CD4-positive, alpha-beta T cell treated with Interleukin-6 for 4 hours (primary cell): Measurements from ENCODE around the gene USP46.

Experiments
- DNase-seq: peaks from one replicate; pipeline ENCODE4 v3.0.0-alpha.2; 2020; ENCODE audit warnings: mixed read lengths

The USP46 gene

DNA sequence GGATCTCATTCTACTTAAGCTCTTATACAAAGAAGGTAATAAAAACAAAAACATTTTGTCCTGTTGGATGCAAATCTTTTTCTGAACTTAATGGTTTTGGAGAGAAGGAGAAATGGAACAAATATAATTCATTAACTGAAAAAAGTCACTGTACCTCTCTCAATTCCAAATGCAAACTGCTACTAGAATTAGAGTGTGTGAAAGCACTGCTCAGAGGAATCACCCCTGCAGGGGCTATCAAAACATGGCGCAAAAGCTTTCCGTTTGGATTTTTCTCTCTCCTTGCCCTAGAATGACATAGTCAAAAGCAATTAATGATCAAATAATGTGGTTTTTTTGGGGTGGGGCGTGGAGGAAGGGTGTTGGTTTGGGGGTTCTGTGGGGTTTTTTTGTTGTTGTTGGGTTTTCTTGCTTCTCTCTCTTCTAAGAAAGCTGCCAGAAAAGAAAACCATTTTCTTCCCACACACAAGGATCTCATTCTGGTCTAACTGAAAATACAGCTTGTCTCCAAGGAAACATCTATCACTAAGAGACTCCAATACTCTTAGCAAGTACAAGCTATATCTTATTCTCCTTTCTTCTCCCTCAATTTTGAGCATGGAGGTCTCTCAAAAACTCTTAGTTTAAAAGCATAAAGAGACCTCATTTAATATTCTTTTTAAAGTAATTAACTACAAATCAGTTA, 41.6 kb downstream of the USP46 start:
- no peak for DNase-seq

DNA sequence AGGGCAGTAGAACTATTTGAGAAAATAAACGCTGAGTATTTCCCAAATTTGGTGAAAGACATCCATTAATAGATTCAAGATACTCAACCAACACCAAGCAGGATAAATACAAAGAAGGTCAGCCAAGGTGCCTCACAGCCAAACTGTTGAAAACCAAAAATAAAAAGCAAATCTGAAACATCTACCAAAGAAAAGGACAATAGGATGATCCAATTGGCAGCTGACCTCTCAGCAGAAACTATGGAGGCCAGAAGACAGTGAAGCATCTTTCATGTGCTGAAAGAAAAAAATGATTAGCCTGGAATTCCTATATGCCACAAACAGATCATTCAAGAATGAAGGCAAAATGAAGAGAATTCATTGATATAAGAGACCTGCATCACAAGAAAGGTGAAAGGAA, 44.9 kb downstream of the USP46 start:
- no peak for DNase-seq

DNA sequence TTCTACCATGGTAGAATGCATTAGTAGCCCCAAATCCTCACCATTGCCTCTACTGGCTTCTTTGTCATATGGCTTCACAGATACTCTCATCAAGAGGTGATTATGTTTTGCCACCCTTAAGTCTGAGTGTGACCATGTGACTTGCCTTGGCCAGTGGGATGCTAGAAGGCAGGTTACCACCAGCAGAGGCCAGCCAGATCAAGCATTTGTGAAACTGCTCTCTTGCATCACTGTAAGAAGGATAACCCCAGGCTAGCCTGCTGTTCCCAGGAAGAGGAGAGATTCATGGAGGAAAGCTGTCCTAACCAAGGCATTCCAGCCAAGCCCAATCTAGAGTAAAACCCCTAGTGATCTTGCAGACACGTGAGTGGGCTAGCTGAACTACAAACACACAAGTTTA, 46.8 kb downstream of the USP46 start:
- no peak for DNase-seq

DNA sequence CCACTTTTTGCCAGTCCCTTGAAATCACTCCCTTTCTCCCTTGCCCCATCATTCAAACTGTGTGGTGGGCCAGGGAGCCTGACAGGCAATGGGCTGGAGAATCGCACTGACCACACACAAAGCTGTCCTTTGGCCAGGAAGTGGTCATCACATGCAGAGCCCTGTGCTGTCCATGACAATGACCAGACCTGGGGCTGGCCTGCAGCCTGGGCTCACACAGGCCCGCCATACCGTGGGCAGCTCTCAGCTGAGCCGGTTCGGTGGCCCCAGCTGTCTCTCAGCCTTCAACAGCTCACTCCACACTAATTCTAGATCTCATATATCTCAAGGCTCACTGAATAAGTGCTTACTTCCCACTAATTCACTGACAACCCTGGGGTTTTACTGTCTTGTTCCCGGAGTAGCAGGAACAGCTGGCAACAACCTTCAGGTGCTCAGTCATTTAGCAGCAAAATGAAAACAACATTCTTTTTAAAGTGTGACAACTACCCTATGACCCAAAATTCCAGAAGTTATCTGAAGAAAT, 48.0 kb downstream of the USP46 start:
- no peak for DNase-seq

DNA sequence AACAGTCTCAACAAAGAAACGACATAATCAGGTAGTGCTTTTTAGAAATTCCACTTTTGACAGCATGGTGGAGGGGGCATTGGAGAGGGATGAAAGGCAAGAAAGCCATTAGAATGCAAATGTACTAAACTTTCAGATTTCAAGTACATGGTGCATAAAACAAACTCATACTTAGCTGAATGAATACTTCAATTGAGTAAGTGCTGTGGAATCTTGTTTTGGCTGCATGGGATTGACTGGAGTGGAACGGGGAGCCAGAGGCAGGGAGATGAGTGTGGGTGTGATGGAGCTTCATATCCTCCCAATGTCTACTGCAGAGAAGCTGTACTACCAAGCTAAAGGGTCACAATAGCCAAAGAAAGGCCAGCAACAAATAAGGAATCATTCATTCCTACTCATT, 52.4 kb downstream of the USP46 start:
- no peak for DNase-seq

DNA sequence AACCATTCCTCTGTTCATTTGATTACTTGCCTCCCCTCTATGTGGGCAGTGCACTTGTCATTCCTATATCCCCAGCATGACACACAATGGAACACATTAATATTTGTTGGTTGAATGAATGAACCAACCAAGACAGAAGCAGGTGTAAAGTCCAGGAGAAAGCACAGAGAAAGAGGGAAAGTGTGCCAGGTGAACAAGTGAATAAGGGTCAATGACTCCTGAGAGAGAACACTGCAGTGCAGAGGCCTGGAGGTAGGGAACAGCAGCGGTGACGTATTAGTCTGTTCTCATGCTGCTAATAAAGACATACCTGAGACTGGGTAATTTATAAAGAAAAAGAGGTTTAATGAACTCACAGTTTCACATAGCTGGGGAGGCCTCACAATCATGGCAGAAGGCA, 53.1 kb downstream of the USP46 start:
- no peak for DNase-seq

DNA sequence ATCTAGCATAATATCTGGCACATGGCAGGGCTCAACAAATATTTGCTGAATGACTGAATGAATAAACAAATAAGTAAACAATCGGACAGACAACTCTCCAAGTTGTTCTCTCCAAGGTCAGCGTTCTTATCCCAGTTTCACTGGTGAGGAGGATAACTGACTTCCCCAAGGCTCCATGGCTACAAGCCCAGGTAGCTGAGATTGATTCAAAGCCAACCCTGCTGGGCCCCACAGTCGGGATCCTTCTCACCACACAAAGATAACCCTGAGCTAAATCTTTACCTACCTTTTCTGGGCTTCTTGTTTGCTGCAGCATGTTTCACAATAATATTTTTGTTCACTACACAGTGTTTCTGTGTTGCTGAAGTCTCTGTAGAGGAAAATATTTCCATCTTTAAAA, 54.9 kb downstream of the USP46 start:
- no peak for DNase-seq

DNA sequence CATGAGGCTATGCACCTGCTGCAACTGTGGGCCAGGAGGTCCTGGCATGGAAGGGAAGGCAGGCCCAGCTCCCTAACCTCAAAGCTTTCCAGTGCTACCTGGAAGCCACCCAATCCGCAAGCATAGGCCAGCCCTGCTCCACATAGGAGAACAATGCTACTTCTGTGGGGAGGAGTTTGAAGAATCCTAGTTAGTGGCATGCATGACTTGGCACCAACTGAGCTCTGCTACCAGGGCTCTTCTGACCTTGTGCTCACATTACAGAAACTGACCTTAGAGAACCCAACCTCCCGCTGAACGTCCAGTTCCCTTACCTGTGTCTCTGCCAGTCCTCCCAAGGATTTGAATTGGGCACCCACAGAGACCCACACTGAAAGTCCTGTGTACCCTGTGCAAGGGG, 58.8 kb downstream of the USP46 start:
- no peak for DNase-seq

DNA sequence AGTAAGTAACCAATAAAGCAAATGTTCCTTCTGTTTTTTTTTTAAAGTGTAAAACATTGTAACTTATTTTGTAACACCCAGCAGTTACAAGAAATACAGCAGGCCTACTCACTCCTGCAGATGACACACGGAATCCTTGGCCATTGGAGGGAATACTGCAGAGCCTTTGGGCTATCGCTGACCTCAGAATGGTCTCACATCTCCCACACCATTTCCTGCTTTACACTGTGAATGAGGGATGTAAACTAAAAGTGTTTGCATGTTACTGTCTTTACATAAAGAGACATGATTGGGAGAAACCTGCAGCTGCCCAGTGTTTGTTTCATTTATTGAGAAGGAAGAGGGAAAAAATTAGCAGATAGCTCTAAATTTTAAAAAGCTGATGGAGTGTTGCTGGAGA, 64.1 kb downstream of the USP46 start:
- no peak for DNase-seq

DNA sequence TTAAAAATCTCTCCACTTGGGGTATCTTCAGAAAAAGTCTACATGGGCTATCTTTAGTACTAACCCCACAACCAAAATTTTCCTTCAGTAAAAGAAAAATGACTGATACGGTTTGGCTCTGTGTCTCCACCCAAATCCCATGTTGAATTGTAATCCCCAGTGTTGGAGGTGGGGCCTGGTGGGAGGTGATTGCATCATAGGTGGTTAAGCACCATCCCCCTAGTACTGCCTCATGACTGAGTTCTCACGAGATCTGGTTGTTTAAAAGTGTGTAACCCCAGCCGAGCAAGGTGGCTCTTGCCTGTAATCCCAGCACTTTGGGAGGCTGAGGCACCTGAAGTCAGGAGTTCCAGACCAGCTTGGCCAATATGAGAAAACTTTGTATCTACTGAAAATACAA, 66.8 kb downstream of the USP46 start:
- no peak for DNase-seq

DNA sequence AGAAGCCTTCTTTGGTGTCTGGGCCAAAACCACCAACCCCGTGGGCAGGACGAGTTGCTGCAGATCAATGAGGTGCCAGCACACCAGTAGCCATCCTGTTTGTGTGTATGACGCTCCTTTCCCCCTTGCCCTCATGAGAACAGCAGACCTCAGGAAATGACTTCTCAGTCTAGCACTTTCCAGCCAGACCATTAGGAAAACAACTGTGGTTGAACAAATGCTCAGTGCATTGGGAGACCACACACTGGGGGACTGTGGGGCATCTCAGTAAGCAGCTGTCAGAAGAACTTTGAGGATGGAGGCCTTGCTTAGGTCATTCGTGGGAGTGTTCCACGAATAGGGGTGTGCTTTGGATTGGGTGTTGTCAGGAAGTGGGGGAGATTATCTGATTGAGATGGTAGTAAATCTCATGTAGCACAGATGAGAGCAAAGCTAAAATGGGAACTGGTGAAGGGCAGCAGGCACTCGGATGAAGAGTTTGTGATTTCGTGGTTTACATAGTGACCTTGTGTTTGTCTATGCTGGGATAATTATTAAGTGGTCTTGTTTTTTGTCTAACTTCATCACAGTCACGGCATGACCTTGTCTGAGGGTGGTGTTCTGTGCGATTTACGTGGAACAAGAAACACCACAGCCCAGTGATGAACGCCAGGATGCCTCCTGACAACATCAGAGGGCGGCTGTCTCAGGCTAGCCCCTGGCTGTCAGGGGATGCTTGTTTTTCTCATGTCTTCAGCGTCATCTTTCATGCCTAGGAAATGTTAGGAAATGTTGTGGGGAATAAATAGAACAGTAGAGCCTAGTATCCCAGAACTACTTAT, 70.1 kb downstream of the USP46 start:
- DNase-seq: peak; percentile 48

DNA sequence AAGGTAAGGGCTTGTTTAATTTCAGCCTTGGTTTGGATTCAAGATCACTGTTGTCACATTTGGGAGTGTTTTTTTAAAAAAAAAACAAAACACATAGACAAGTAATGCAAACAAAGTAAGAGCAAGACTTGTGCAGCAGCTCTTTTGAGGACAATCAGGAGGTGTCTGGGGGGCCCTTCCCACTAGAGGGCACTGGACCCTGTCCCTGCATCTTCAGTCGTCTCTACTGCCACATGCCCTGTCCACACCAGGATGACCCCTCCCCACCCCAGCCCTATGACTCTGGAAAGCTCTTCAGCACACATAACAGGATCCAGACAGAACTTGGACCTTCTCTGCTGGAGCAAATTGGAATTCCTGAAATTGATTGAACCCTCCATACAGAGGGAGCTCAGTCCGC, 71.0 kb downstream of the USP46 start:
- DNase-seq: peak; percentile 14

DNA sequence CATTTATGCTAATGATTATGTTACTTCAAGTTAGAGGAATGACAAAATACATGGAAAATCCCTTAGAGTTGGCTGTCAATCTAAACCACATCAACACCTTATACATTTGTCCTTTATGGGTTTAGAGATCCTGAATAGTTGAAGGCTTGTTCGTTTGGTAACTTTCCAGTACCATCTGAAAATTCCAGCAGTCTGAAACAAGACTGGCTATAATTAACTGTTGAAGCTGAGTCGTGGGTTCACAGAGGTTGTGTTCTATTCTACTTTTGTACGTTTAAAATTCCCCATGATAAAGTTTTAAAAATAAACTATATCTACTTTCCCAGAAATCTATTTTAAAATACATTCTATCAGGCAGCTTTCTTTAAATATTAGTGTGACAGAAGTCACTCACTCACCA, 73.0 kb downstream of the USP46 start:
- no peak for DNase-seq

DNA sequence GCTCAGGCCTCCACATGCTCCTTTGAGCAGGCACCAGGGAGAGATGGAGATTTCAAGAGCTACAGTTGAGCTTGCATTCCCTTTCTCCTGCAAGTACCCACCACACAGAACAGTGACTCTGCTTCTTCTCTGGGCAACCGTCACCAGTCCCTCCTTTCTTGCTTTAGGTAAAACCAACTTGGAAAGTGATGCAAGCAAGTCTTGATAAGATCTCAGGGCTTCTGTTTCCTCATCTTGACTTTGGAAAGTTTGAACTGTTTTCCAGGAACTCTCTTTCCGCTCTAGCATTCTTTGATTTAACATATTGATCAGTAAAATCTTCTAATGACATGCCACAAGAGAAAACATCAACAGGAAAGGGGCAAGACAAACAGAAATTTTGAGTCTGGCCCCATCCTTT, 73.7 kb downstream of the USP46 start:
- DNase-seq: no peak

DNA sequence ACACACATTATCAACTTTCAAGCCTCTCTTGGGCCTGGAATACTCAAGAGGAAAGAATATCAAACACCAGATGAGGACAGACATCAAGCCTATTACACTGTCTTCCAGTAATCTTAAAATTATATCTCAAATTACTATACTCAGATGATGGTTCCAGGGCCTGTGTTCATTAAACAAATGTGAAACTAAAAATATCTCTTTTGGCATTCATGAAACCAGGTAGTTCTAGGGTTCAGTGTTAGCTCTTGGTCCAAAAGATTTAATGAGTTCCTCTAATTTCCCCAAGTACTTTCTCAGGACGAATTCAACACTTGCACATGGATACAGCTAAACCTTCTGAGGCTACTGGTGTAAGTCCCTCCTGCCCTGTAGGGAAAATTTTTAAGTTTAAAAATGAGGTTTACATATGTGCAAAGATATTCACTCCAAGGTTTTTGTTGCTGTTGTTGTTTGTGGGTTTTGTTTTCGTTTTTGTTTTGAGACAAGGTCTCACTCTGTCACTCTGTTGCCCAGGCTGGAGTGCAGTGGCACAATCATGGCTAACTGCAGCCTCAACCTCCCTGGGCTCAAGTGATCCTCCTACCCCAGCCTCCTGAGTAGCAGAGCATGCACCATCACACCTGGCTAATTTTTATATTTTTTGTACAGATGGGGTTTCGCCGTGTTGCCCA, 79.4 kb downstream of the USP46 start:
- no peak for DNase-seq

DNA sequence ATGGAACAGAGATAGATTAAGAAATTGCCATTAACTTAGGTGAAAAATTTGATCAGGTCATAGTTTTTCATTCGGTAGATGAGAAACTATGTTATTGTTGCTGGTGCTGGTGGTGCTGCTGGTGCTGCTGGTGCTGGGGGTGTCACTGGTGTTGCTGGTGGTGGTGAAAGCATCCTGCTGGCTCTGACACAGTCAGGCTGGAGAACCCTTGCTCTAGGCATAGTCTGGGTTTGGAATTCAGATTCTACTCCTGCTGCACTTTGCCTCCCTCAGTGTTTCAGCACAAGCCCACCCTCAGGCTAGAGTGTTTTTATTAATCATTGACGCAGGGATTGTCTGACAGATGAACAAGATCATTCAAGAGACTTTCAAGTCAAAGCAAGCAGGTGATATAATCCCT, 80.2 kb downstream of the USP46 start:
- DNase-seq: no peak

DNA sequence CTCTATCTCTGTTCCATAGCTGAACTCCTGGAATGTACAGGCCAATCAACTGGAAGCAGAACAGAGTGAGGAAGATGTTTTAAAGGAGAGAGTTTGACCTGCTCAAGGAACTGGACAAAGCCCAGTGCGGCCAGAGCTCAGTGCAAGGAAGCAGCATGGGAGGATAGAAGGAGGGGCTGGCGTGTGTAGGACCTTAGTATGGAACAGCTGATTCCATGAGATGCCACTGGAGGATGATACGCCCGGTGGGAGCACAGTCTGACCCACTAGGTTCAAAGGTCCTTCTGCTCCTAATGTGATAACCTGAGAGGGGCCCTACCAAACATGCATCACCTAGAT, 81.5 kb downstream of the USP46 start:
- no peak for DNase-seq

DNA sequence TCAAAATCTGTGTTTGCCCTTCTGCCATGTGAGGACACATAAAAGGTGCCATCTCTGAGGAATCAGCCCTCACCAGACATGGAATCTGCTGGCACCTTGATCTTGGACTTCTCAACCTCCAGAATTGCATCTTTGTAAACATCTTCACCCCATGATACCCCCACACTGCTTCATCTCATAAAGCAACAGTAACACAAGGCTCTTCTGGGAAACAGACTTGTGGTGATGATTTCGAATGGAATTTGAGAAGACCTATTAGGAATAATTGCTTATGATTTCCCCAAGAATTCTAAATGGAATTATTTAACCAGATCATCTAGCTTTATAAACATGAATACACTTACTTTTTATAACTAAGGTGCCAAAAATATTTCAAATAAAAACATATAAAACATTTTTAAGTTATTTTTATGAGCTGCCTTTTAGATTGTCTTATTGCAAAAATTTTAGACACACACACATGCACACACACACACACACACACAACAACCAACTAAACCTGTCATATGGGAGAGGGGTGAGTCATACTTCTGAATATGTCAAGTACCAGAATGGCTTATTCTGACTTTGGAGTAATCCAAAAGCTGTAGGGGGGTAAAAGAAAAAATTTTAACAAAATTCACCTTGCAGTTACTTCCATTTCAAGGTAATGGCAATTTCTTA, 82.0 kb downstream of the USP46 start:
- no peak for DNase-seq

DNA sequence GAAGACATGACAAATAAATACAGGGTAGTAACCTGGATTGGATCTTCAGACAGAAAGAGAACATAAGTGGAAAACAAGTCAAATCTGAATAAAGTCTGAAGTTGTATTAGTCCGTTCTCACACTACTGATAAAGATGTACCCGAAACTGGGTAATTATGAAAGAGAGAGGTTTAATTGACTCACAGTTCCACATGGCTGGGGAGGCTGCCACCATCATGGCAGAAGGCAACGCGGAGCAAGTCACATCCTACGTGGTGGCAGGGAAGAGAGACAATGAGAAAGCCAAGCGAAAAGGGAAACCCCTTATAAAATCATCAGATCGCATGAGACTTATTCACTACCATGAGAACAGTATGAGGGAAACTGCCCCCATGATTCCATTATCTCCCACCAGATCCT, 82.8 kb downstream of the USP46 start:
- DNase-seq: no peak

DNA sequence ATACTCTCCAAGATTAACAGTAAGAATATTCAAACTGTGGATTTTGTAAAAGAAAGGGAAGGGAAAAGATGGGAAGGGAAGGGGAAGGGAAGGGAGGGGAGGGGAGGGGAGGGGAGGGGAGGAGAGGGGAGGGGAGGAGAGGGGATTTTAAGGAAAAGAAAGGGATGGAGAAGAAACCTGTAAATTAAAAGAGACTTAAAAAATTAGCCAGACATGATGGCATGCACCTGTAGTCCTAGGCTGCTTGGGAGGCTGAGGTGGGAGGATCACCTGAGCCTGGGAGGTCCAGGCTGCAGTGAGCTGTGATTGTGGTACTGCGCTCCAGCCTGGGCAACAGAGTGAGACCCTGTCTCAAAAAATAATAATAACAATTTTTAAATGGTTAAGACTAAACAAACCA, 83.7 kb downstream of the USP46 start:
- DNase-seq: no peak

DNA sequence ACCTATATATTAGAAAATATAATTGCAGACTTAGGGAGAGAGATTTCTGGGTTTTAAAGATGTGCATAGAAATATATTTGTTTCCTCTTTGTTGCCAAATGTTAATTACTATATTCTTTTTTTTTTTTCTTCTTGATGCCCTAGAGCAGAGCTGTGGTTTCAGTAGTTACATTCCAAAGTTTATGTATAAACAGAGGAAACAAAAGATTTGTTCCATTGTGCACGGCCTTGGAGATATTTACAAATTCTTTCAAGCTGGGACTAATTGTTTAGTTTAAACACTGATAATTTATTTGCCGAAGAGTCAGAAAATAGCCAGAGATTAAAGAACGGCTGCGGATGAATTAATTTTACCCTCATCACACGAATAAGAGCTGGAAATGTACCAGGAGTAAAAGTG, 85.1 kb downstream of the USP46 start:
- no peak for DNase-seq

DNA sequence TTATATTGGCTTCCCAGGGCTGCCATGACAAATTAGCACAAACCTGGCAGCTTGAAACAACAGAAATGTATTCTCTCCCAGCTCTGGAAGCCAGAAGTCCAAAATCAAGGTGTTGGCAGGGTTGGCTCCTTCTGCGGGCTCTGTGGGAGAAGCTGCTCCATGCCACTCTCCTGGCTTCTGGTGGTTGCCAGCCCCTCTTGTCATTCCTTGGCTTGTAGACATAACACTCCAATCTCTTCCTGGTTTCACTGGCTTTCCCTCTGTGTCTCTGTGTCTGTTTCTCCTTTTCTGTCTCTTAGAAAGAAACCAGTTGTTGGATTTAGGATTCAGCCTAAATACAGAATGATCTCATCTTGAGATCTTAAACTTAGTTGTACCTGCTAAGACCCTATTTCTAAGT, 85.5 kb downstream of the USP46 start:
- no peak for DNase-seq

DNA sequence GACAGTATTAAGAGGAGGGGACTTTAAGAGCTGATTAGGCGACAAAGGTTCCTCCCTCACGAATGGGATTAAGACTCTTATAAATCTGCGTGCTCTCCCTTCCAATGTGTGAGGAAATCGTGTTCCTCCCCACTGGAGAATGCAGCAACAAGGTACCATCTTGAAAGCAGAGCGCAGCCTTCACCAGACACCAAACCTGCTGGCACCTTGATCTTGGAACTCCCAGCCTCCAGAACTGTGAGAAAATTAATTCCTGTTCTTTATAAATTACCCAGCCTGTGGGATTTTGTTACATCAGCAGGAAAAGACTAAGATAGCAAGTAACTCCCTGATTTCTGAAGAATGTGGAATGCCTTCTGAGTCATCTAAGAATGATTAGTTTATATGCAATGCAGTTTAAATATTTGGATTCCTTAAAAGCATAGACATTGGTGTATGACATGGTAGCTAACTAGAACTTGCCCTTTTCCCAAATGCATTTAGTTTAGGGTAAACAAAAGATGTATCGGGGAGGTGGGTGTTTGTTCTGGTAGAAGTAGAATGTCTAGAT, 86.1 kb downstream of the USP46 start:
- no peak for DNase-seq
